GM18868 (cell line): ENCODE results near the gene VPS37C.

Experiments used
- ATAC-seq: cut with Tn5 transposase; IDR thresholded peaks from one replicate; pipeline ENCODE4 v1.9.1; 2021; ENCODE audit warnings: mild to moderate bottlenecking, moderate library complexity; ENCODE audit not compliant: unreplicated experiment

The VPS37C gene

GRCh38 chr11:61155312-61155711 lies 5.9 kb downstream of the VPS37C start:
- no peak for ATAC-seq

GRCh38 chr11:61154528-61154927 lies 6.7 kb downstream of the VPS37C start:
- ATAC-seq: no peak

- ATAC-seq: no peak
Observed at GRCh38 chr11:61153593-61154095, 7.6 kb downstream of the VPS37C start.

- no peak for ATAC-seq
Observed at GRCh38 chr11:61152816-61153592, 8.2 kb downstream of the VPS37C start.

GRCh38 chr11:61151545-61152252 lies 9.5 kb downstream of the VPS37C start:
- ATAC-seq: no peak

- ATAC-seq: no peak
Observed at GRCh38 chr11:61150706-61151544, 10.3 kb downstream of the VPS37C start.

- ATAC-seq: no peak
Observed at GRCh38 chr11:61149624-61150615, 11.3 kb downstream of the VPS37C start.

- ATAC-seq: no peak
Observed at GRCh38 chr11:61147791-61148620, 13.2 kb downstream of the VPS37C start.

- no peak for ATAC-seq
Observed at GRCh38 chr11:61147271-61147670, 14.0 kb downstream of the VPS37C start.

GRCh38 chr11:61146416-61146815 lies 14.8 kb downstream of the VPS37C start:
- ATAC-seq: no peak

GRCh38 chr11:61145228-61146005 lies 15.8 kb downstream of the VPS37C start:
- no peak for ATAC-seq

- ATAC-seq: no peak
Observed at GRCh38 chr11:61144511-61145179, 16.6 kb downstream of the VPS37C start.

GRCh38 chr11:61142424-61142823 lies 18.8 kb downstream of the VPS37C start:
- no peak for ATAC-seq

- no peak for ATAC-seq
Observed at GRCh38 chr11:61141601-61142028, 19.6 kb downstream of the VPS37C start.

- ATAC-seq: no peak
Observed at GRCh38 chr11:61140416-61140815, 20.8 kb downstream of the VPS37C start.

GRCh38 chr11:61139387-61139786 lies 21.8 kb downstream of the VPS37C start:
- ATAC-seq: no peak

GRCh38 chr11:61138935-61139334 lies 22.3 kb downstream of the VPS37C start:
- ATAC-seq: no peak

- no peak for ATAC-seq
Observed at GRCh38 chr11:61134801-61135257, 26.4 kb downstream of the VPS37C start.
